IPS-11a (cell line): ENCODE measurements around the gene XRCC5.
"Not testable (repeated sequence)": the region's sequence is repeated elsewhere in the genome, so short reads cannot be mapped to it uniquely, and the experiment has no call there.

Source experiments
- H3K4me3 ChIP-seq: one replicate; pipeline ENCODE4 v1.5.1; 2013; ENCODE audit warnings: low read depth, low read length, control low read depth

XRCC5 gene

DNA sequence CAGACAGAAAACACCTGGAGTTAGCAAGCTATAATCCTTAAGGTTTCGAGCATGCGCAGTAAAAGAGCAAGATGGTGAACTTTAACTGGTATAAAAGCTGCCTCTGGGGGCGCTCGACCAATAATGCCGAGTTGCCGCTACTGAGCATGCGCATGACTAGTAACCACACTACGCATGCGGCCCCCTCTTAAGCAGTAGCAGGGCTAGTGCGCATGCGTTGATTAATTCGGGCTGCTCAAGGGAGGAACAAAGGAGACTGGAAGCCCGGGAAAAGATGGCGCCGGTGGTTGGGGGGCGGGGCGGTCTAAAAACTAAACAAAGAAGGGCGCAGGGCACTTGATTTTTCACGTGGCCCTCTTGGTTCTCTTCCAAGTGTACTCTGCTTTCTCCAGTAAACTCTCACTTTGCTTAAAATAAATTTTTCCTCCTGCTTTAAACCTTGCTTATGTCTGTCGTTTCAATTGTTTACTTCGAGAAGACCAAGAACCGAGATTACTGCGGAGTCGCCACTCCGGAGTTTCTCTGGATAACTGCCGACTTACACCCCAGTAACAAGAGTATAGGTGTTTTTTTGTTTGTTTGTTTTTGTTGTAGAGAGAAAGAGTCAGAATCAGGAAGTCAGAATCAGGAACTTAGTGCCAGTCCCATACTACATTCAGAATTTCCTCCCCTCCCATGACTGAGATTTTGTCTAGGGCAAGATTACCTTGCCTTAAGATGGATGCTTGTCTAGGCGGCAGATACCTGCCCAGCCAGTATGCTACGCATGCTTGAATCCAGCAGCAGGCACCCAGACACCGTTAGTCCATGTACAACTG lies 5.8 kb downstream of the XRCC5 start:
- H3K4me3 ChIP-seq: no peak overlapping the region

DNA sequence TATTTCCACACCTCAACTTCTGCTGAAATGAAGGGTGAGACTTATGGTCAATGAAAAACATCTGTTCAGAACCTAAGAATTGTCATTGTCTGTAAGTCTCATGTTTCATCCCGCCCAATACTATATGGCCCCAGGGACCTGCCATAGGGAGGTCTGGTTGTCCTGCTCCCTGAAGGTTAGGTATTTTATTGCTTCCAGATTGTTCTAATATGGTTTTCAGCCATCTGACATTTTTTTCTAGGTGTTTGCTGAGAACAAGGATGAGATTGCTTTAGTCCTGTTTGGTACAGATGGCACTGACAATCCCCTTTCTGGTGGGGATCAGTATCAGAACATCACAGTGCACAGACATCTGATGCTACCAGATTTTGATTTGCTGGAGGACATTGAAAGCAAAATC lies 7.3 kb downstream of the XRCC5 start:
- H3K4me3 ChIP-seq: no peak overlapping the region

DNA sequence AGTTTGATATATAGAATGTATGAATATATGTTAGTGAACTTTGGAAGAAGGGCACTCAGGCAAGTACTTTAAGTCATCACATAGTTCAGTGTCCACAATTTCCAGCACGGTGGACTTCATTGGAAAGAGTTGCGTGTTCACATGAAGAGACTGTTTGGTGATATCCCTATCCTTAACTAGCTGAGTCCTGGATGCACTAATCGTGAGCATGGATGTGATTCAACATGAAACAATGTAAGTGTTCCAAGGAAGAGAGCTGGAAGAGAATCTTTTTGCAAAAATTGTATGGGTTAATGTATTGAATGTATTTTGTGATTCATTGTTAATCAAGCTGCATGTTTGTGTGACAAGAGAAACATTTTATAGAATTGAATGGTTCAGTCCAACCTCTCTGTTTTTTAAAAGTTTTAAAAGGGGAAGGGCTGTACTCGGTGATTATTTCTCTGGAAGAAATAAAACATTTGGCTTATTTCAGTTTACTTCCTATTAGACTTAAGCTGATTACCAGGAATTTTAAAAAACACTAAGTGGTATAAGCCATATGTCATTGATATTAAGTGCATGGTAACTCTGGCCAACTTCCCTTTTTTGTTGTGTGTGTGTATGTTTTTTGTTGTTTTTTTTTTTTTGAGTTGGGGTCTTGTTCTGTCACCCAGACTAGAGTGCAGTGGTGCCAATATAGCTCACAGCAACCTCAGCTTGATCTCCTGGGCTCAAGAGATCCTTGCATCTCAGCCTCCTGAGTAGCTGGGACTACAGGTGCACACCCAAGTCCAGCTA lies 8.6 kb downstream of the XRCC5 start:
- no peak overlapping the region for H3K4me3 ChIP-seq

DNA sequence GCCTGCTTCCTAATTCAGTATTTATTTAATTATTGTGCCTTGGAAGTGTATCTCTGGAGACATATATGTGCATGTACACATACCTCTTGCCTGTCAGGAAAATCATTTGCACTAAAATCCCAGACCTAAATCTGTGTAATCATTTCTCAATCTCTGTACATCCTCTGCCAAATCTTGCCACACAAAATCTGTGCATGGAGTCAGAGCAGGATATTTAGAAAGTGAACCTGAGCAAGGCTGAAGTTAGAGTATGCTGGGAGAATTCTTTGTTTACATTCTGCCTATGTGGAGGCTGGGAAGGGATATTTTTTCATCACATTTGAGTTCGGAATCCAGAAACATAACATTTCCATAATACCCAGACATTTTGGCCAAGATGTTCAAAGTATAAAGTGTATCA lies 9.3 kb downstream of the XRCC5 start:
- no peak overlapping the region for H3K4me3 ChIP-seq

DNA sequence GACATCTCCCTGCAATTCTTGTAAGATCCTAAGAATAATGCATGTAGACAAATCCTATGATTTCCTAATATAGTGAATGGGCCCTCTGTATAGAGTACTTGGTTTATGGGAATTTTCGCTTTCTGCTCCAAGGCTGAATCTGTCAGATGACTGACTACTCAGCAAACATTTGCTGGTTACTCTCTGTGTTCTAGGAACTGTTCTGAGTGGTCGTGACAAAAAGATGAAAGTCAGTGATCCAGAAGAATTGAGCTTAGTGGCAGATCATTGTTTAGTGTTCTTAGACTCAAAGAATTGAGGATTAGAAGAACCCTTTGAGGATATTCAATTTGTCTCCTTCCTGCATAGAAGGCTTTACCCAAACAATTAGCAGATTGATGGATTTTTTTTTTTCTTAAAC lies 10.0 kb downstream of the XRCC5 start:
- no peak overlapping the region for H3K4me3 ChIP-seq

DNA sequence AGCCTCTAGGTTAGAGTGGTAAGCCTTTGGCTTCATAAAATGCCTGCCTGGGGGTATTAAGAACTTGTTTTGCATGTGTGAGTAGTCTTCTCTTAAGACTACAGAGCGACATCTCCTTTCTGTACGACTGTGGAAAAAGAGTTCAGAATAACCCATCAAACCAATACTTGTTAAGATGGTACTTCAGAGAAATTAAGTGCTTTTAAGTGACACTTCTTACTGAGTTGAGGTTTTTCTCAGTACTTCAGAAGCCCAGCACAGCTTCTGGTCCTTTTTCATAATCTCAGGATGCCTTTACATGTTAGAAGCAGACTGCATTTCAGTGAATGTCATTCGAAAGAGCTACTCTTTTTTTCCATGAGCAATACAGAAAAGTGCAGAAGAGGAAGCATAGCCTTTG lies 10.8 kb downstream of the XRCC5 start:
- no peak overlapping the region for H3K4me3 ChIP-seq

DNA sequence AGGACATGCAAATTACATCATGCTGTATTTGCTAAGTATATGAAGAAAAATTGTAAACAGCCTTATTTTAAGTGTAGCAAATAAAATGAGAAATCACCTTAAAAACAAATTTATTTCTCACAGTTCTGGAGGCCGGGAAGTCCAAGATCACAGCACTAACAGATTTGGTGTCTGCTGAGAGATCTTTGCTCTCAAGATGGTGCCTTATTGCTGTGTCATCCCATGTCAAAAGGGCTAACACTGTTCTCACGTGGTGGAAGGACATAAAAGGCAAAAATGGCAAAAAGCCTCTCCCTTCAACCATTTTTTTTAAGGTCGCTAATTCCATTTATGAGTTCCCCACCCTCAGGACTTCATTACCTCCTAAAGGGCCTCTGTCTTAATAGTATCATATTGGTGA lies 12.1 kb downstream of the XRCC5 start:
- no peak overlapping the region for H3K4me3 ChIP-seq

DNA sequence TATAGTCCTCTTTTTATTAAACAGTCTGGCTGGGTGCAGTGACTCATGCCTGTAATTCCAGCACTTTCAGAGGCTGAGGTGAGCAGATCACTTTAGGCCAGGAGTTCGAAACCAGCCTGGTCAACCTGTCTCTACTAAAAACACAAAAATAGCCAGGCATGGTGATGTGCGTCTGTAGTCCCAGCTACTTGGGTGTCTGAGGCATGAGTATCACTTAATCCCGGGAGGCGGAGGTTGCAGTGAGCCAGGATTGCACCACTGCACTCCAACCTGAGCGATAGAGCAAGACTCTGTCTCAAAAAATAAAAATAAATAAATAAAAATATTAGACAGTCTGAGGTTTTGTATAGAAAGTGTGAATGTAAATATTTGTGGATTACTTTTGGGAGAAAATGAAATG lies 17.8 kb downstream of the XRCC5 start:
- no peak overlapping the region for H3K4me3 ChIP-seq

DNA sequence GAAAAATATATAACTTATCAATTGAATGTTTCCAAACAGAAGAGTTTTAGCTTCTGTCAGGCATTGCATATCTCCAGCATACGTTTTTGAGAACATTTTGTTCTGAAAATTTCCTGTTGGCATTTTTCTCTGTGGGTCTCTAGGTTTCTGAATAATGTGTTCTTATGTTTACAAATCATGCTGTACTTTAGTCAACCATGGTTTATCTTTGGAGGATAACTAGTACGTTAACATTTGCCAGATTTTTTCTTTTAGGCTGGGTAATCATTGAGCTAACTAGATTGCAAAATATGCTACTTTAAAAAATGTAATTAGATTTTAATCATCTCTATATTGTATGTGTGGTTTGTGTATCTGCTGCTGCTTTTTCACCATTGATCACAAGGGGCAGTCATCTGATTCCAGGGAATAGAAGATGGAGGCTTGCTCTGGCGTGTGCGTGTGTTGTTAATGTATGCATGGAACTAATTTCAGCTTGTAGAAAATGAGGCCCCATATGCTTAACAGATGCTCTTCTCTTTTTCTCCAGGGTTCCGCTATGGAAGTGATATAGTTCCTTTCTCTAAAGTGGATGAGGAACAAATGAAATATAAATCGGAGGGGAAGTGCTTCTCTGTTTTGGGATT lies 21.3 kb downstream of the XRCC5 start:
- no peak overlapping the region for H3K4me3 ChIP-seq

DNA sequence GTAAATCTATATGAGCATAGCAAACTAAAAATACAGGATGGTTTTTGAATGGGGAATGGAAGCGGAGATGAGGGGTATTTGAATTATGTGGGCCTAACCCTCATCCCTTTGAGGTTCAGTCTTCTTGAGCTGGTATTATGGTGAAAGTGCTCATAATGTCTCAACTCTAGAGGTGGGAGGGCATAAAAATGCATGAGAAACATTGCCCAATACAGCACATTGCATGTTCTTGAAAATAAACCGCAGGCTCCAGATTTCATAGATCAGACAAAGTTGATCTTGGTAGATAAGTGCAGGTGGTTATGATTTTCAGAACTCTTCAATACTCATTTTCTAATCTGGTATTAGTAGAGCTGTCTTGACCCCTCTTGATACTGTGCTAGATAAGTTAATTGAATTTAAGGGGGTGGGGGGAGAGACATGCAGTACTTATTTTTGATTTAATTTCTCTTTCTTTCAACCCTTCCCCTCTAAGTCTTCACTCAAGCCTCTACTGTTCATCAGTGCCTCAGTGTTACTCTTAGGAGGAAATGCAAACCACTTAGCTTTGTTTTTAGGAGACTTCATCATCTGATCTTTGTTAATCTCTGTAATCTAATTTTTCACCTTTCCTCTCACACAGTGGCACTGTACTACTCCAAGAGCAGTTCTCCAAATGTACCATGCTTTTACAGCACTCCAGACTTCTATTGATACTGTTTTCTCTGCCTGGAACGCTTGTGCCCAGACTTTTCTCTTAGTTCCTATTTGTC lies 22.2 kb downstream of the XRCC5 start:
- no peak overlapping the region for H3K4me3 ChIP-seq

DNA sequence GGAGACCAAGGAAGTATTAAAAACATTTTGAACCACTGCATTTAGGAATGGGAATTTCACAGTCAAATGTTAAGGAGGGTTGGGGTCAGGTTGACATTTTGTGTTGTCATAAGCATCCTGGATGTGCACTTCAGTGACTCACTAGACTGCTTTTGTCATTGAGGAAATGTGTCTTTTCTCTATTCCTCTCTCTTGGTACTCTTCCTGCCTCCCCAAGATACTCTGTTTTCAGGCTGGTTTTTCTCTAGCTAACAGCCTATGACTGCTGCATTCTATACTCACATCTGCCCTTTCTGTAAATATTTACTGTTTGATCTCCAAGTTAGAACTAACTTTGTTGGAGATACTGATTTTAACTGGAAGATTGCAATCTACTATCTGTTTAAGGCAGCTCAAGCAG lies 23.4 kb downstream of the XRCC5 start:
- H3K4me3 ChIP-seq: no peak overlapping the region

DNA sequence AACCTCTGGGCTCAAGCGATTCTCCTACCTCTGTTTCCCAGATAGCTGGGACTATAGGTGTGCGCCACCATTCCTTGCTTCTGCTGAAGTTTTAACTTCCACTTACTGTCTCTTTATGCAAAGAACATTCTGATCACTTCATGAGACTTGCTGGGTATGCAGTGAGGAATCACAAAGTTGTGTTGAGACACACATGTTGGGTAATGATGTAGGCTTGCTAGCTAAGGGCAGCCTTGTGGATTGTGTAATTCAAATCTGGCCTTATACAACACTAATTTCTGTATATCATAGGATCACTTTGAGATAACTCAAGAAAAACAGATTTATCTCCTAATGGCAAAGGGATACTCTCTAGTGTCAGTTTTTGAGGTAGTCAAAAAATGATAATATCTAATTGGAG lies 24.2 kb downstream of the XRCC5 start:
- no peak overlapping the region for H3K4me3 ChIP-seq

DNA sequence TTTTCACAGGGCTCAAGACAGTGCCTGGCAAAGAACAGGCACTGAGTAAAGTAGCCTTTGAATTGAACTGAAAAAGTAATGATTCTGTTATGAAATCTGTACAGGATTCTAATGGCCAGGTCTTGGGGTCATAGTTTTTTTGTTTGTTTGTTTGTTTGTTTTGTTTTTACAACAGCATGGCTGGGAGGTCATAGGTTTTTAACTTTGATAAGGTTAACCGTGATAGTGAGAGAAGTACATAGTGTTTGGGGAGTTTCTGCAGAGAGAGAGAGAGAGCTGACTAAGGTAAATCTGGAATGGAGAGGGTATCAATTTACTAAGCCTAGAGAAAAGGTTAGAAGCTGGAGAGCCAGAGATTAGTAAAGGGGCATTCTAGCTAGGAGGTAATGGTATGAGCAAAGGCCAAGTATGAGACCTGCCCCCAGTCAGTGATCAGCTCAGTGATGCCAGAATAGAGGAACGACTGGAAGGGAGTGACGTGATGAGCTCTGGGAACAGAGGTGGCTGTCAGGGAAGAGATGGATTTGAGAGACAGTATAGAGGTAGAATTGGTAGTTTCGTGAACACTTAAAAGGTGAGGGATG lies 25.9 kb downstream of the XRCC5 start:
- H3K4me3 ChIP-seq: no peak overlapping the region

DNA sequence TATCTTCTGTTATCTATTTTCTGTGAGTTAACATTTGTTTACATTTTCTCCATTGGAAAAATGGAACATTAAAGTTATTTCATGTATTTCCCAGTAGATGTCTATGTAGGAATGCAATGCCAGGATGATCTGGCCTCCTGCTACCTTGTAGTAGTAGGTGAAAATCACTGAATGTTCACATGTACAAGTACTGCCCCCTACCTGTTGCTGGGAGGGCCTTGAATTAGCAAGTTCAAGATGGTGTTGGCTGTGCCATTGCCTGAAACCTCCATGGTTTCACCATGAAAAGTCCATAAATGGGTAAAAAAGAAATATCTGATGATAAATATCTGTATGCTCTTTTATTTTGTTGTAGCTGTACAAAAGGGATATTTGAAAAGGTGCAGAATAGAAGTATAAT lies 30.7 kb downstream of the XRCC5 start:
- no peak overlapping the region for H3K4me3 ChIP-seq

DNA sequence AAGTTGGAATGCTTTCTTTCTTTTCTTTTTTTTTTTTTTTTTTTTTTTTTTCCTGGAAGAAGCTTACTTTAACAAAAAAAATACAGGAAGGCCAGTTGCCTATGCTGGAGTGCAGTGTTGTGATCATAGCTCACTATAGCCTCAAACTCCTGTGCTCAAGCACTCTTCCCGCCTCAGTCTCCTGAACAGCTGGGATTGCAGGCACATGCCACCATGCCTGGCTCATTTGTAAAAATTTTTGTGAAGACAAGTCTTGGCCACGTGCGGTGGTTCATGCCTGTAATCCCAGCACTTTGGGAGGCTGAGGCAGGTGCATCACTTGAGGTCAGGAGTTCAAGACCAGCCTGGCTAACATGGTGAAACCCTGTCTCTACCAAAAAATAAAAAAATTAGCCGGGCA lies 32.4 kb downstream of the XRCC5 start:
- not testable (repeated sequence) for H3K4me3 ChIP-seq

DNA sequence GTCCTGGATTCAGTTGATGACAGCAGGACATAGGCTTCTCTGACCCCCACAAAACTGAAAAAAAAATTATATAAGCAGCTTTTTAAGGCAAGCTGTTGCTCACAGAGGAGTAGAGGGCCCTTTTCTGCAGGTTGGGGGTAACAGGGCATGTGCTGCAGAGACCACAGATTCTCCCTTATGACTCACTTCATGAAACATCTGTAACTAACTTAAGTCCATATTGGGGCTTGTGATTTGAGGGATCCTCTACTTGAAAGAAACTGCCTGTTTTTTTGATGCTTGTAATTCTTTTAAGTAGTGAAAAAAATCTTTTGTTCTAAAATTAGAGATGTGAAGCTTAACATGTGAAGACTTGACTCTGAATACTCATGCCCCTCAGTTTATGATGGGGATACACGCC lies 33.4 kb downstream of the XRCC5 start:
- H3K4me3 ChIP-seq: no peak overlapping the region

DNA sequence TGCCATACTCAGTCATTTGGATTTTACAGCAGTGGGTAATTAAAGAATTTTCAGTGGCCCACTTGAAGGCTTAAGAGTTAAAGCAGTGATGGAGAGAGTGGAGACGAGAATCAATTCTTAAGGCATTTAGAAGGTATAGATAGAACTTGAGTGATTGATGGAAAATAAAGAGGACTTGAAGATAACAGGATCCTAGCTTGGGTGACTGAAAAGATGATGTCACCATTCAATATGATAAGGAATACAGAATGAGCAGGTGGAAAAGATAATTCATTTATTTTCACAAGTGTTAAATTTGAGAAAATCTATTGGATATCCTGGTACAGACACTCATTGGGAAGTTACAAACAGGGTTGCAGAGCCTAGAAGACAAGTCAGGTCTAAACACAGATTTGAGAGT lies 35.2 kb downstream of the XRCC5 start:
- no peak overlapping the region for H3K4me3 ChIP-seq

DNA sequence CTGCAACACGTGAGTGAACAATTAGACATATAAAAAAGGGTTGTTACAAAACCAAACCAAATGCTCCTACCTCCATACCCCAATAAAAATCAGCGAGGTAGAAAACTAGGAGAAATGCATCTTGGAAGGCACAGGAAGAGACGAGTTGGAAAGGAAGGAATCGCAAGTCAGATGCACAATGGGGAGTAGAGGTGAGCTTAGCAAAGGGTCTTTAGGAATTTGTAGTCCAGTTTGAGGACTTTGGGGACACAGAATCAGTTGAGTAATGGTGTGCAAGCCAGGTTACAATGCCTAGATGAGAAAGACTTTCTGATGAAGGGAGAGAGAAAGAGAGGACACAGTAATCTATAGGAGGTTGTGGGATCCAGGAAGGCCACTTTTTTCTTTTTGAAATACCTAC lies 35.7 kb downstream of the XRCC5 start:
- H3K4me3 ChIP-seq: no peak overlapping the region

DNA sequence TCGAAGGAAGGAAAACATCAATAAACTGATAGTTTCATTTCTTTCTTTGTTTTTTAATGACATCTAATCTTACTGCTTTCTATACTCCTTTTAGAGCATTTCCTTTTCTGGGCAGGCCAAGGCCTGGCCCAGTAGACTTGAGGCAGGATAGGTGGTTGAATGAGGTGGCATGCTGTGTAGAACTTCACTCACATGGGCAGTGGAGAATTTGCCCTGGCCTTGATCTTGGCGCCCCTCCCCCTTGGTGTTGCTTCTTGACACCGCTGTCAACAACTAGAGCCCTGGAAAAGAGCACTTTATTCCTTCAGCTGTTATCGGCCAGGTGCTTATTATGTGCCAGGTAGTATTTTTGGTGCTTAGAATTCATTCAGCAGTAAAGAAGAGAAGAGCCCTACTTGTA lies 37.4 kb downstream of the XRCC5 start:
- no peak overlapping the region for H3K4me3 ChIP-seq

DNA sequence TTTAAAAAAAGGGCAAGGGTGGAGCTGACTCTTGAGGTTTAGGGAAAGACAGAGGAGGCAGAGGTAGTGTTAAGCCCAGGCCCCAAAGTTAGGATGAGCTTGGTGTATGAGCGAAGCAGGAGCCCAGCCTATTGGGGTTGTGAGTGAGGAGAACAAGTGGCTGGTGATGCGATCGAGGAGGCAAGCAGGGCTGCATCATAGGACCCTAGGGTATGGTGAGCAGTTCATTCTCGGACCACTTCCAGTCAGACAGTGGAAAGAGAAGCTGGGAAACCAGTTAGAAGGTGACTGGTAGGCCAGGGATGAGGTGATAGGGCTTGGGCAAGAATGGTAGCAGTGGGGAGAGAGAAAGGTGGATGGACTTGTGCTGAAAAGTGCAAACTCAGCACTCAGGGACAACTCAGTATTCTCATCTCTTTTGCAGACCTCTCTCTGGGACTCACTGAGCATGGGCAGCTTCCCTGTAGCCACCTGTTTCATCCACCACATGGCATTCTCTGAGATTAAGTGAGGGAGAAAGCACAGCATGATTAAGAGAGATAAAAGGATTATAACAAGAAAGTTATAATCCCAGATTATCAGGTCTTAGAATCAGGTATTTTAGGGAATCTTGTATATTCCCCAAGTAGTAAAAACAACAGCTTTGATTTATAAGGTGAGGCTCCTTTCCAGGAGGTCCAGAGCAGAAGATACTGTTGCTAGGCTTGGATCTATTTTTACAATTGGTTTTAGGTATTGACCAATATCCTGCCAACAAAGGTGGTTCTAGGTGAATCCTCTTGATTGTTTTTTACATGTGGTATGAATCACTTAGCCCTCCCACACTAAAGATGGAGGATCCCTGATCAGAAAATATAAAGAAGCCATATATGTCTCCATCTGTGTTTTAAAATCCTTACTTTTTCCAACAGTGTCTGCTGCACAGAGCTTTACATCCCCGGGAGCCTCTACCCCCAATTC lies 38.3 kb downstream of the XRCC5 start:
- no peak overlapping the region for H3K4me3 ChIP-seq
